ENCODE measurements around the gene EEF2KMT. TPM values are rescaled to one million over a fixed set of nuclear protein-coding genes. Genes with fewer than 3 reads are reported as not detected.

Gene EEF2KMT
- total and polyA plus RNA-seq, 2 of the 13 experiments (the other 11 are each of a cell fraction or from before 2014, with no cell fraction given): 10.7 to 26.9 TPM

DNA sequence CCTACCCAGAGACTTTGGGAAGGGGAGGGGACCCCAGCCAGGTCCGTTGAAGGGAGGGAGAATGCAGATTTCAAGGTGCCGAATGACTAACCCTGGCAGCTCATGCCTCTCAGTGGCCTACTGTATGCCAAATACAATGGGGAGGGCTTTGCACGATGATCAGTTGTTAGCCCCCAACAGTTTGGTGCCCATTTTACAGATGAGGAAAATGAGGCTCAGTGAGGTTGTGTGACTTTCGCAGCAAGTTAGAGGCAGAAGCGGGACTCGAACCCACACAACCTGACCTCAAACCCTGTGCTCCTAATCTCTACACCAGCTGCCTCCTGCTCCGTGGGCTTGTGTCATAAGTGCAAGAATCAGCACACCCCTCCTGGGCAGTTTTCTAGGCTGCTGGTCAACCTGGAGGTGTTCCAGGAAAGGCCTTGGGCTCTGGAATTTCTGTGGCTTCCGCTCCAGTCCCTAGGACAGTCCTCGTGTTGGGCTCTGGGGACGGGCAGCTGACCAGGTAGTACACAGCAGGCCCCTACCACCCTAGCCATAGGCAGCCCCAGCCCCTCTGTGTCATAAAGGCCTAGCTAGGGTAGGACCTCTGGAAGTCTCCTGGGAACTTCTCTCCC is 52.0 kb downstream of the EEF2KMT start (continued):
- TF ChIP-seq ZBTB7A (CRISPR knock-in tag; IDR thresholded peaks at IDR 0.05) (no peak), ZNF574 (CRISPR knock-in tag; IDR thresholded peaks at IDR 0.05) (0 out of 2 replicates have a peak, but pooled peaks have one; percentile 10), ZSCAN21 (CRISPR knock-in tag; IDR thresholded peaks at IDR 0.05; ENCODE audit: borderline replicate concordance) (peak; percentile 47; the same call in 1 of the 2 replicates), GTF2F1 (IDR thresholded peaks at IDR 0.05; ENCODE audit: low read length) (no peak), ZNF557 (CRISPR knock-in tag; IDR thresholded peaks at IDR 0.05) (no peak), CHD4 (IDR thresholded peaks at IDR 0.05; ENCODE audit: borderline replicate concordance, low read length) (peak; percentile 79; the same call in 1 of the 2 replicates), MAFK (conservative IDR thresholded peaks at IDR 0.05 in 1 of 2, IDR thresholded peaks at IDR 0.05 in 1 of 2; ENCODE audit: low read length in 2 of 2) (no peak), ZNF7 (CRISPR knock-in tag; IDR thresholded peaks at IDR 0.05) (no peak), RFX3 (CRISPR knock-in tag; IDR thresholded peaks at IDR 0.05) (no peak), ZFP37 (CRISPR knock-in tag; IDR thresholded peaks at IDR 0.05; ENCODE audit: borderline replicate concordance) (no peak), FLYWCH1 (CRISPR knock-in tag; IDR thresholded peaks at IDR 0.05) (no peak), ZMYM3 (CRISPR knock-in tag; IDR thresholded peaks at IDR 0.05) (peak; percentile 82; the same call in 1 of the 2 replicates), TBP (CRISPR knock-in tag; IDR thresholded peaks at IDR 0.05) (no peak), ZFP36 (IDR thresholded peaks at IDR 0.05; ENCODE audit: borderline replicate concordance, low read depth, low read length, partially characterized antibody) (no peak), DMAP1 (CRISPR knock-in tag; IDR thresholded peaks at IDR 0.05) (no peak)
- TF ChIP-seq, protein P1, sequence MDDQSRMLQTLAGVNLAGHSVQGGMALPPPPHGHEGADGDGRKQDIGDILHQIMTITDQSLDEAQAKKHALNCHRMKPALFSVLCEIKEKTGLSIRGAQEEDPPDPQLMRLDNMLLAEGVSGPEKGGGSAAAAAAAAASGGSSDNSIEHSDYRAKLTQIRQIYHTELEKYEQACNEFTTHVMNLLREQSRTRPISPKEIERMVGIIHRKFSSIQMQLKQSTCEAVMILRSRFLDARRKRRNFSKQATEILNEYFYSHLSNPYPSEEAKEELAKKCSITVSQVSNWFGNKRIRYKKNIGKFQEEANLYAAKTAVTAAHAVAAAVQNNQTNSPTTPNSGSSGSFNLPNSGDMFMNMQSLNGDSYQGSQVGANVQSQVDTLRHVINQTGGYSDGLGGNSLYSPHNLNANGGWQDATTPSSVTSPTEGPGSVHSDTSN (CRISPR knock-in tag; IDR thresholded peaks at IDR 0.05; ENCODE audit: borderline replicate concordance): no peak
- TF ChIP-seq, protein P2, sequence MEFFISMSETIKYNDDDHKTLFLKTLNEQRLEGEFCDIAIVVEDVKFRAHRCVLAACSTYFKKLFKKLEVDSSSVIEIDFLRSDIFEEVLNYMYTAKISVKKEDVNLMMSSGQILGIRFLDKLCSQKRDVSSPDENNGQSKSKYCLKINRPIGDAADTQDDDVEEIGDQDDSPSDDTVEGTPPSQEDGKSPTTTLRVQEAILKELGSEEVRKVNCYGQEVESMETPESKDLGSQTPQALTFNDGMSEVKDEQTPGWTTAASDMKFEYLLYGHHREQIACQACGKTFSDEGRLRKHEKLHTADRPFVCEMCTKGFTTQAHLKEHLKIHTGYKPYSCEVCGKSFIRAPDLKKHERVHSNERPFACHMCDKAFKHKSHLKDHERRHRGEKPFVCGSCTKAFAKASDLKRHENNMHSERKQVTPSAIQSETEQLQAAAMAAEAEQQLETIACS (CRISPR knock-in tag; IDR thresholded peaks at IDR 0.05): no peak
- TF ChIP-seq, protein P3, sequence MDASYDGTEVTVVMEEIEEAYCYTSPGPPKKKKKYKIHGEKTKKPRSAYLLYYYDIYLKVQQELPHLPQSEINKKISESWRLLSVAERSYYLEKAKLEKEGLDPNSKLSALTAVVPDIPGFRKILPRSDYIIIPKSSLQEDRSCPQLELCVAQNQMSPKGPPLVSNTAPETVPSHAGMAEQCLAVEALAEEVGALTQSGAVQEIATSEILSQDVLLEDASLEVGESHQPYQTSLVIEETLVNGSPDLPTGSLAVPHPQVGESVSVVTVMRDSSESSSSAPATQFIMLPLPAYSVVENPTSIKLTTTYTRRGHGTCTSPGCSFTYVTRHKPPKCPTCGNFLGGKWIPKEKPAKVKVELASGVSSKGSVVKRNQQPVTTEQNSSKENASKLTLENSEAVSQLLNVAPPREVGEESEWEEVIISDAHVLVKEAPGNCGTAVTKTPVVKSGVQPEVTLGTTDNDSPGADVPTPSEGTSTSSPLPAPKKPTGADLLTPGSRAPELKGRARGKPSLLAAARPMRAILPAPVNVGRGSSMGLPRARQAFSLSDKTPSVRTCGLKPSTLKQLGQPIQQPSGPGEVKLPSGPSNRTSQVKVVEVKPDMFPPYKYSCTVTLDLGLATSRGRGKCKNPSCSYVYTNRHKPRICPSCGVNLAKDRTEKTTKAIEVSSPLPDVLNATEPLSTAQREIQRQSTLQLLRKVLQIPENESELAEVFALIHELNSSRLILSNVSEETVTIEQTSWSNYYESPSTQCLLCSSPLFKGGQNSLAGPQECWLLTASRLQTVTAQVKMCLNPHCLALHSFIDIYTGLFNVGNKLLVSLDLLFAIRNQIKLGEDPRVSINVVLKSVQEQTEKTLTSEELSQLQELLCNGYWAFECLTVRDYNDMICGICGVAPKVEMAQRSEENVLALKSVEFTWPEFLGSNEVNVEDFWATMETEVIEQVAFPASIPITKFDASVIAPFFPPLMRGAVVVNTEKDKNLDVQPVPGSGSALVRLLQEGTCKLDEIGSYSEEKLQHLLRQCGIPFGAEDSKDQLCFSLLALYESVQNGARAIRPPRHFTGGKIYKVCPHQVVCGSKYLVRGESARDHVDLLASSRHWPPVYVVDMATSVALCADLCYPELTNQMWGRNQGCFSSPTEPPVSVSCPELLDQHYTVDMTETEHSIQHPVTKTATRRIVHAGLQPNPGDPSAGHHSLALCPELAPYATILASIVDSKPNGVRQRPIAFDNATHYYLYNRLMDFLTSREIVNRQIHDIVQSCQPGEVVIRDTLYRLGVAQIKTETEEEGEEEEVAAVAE (CRISPR knock-in tag; IDR thresholded peaks at IDR 0.05; ENCODE audit: borderline replicate concordance): no peak
